GM10847 (cell line): ENCODE results near the gene KMT2C.

Experiments used
- POLR2A ChIP-seq: IDR thresholded peaks from 2 replicates; pipeline ENCODE4 v1.6.1; 2011; ENCODE audit not compliant: insufficient read length; ENCODE audit errors: extremely low read depth

Gene KMT2C

DNA sequence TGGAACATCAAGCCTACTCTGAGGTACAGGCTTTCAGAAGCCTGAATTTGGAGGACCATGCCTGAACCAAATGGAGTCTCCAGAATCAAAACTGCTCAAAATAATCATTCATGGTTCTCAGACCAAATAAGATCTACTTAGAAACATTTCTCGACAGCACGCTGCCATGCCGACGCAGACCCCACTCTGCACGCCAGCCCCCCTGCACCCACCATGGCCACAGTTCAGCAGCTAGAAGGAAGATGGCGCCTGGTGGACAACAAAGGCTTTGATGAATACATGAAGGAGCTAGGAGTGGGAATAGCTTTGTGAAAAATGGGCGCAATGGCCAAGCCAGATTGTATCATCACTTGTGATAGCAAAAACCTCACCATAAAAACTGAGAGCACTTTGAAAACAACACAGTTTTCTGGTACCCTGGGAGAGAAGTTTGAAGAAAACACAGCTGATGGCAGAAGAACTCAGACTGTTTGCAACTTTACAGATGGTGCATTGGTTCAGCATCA lies 6.6 kb upstream of the KMT2C start:
- no peak for TF ChIP-seq POLR2A

GRCh38 chr7:152436111-152436930 lies 518 bp upstream of the KMT2C start:
- TF ChIP-seq POLR2A: peak; percentile 28

DNA sequence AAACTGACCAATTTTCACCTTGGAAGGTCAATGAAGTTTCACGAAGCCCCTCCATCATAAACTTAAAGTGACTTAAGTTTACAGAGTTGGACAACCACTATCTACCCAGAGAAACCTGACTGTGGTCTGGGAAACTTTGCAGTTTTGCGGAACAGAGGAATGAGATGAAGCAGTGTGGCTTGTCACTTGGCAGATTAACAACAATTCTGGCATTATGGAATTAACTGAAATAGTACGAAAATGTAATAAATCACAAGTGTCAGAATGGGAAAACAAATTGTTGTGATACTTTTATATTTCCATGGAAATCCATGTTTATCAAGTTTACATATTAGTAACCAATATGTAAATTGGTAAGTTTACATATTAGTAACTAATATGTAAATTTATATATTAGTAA lies 4.9 kb downstream of the KMT2C start:
- no peak for TF ChIP-seq POLR2A

DNA sequence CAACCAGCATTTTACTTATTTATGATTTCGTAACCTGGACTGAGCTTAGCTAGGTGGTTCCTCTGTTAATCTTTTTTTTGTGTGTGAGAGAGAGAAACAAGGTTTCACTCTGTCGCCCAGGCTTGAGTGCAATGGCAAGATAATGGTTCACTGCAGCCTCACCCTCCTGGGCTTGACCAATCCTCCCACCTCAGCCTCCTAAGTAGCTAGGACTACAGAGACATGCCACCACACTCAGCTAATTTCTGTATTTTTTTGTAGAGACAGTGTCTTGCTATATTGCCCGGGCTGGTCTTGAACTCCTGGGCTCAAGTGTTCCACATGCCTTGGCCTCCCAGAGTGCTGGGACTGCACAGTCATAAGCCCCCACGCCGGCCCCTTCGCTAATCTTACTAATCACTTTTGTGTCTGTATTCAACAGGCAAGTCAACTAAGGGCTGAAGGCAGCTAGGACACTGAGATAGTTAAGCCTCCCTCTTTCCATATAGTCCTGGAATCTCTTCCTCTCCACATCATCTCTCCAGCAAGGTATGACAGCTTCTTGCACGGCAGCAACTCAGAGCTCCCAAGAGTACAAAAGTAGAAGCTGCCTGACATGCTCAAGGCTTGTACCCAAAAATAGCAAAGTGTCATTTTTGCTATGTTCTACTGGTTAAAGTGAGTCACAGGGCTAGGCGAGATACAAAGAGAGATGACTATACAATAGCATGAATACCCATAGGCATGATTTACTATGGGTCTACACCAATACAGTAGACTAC lies 11.3 kb downstream of the KMT2C start:
- TF ChIP-seq POLR2A: no peak

DNA sequence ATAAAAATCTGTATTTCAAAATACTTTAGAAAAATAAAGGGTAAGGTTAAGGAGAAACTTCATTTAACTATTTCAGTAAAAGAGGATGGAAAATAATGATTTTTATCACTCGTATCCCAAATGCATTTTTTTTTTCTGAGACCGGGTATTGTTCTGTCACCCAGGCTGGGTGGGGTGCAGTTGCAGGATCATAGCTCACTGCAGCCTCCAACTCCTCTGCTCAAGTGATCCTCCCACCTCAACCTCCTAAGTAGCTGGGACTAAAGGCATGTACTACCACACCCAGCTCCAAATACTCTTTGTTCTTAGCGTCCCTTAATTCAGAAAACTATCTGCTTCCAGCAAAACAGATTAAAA lies 11.8 kb downstream of the KMT2C start:
- no peak for TF ChIP-seq POLR2A

DNA sequence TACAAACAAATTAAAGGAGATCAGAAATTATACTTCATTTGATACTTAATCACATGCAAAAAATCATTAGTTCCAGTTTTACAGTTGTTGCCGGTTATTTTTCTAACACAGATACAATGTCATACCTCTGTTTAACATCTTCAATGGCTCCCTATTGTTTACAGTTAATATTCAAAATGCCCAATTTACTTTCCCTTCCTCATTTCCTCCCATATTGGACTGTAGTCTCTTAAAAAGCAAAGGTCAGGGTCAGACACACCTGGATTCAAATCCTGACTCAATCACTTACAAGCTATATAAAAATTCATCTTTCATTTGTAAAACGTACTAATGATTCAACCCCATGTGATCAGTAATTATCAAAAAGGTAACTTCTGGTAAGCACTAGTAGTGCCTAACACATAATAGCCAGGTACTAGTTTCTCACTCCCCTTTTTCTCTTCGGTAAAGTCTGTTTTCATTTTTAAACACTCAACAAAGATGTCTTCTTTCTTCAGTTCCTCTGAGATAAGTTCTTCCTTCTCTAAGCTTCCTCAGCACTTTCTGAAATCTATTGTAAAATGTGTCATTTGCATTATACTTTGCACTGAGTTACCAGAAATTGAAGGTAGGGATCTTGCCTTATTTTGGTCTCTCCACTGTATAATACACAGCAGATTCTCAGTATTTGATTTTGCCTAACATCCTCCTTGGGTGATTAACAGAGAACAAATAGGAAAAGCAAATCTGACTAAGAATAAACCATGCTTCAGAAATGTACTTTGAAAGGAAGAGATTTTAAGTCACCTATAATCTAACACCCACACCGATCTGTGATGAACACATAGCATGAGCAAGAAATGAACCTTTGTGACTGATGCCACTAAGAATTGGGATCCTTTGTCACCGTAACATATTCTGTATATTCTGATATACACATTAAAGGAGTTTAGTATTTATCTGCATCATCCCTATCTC lies 16.1 kb downstream of the KMT2C start:
- TF ChIP-seq POLR2A: no peak

GRCh38 chr7:152414779-152415178 lies 21.0 kb downstream of the KMT2C start:
- TF ChIP-seq POLR2A: no peak

DNA sequence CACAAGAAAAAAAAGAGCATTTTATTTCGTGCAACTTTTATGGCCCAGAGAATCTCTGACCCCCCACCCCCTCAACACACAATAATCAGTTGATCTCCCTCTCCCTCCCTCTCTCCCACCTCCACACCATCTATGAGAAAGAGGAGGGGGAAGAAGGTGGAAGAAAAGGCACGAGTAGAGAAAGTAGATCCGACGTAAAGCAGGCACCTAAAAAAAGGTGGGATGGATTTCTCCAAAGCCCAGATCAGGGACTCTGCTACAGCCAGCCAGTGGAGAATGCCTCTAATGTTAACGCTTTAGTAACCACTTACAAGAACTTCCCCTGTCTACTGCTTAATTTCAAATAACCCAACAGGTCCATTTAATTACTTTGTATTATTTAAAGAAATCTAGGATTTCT lies 24.4 kb downstream of the KMT2C start:
- TF ChIP-seq POLR2A: no peak

GRCh38 chr7:152406491-152406890 lies 29.3 kb downstream of the KMT2C start:
- no peak for TF ChIP-seq POLR2A

DNA sequence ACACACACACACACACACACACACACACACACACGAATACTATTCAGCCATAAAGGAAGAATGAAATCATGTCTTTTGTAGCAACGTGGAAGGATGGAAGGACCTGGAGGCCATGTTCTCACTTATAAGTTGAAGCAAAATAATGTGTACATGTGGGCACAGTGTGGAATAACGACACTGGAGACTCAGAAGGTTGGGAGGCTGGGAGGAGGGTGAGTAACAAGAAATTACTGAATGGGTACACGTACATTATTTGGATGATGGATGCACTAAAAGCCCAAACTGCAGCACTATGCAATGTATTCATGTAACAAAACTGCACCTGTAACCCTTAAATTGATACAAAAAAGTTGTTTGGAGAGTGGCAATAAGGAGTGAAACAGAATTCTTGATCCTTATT lies 32.1 kb downstream of the KMT2C start:
- TF ChIP-seq POLR2A: no peak

DNA sequence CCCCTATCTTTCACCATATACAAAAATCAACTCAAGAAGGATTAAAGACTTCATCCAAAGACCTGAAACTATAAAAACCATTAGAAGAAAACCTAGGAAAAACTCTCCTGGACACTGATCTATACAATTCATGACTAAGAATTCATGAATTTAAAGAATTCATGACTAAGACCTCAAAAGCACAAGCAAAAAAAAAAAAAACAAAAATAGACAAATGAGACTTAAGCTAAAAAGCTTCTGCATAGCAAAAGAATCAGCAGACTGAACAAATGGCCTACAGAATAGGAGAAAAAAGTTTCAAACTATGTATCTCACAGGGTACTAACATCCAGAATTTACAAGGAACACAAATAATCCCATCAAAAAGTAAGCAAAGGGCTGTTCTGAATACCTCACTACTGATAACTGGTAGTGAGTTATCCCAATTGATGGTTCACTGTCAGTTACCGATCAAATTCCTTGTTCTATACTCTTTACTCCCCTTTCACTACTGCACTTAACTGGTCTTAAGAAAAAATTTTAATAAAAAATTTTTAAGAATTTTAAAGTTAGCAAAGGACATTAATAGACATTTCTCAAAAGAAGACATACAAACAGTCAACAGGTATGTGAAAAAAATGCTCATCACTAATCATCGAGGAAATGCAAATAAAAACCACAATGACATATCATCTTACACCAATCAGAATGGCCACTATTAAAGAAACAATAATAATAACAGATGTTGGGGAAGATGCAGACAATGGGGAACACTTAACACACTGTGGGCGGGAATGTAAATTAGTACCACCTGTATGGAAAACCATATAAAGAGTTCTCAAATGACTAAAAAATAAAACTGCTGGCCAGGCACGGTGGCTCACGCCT lies 33.2 kb downstream of the KMT2C start:
- TF ChIP-seq POLR2A: no peak

DNA sequence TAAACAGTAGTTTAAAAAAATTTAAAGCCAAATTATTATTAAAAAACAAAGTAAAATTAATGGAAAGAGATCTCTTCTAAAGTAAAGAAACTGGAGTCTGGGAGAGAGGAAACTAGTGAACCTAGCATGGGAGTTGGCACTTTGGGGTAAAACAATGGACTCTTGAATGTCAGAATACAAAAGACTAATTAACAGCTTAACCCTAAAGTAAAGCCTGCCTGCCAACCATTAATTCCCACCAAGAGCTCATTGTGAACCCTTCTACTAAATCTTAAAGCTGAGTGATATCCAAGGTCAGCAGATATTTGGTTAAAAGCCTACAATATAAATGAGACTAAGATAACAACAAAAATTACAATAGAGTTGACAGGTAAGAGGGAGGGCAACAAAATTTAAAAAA lies 36.5 kb downstream of the KMT2C start:
- TF ChIP-seq POLR2A: no peak

DNA sequence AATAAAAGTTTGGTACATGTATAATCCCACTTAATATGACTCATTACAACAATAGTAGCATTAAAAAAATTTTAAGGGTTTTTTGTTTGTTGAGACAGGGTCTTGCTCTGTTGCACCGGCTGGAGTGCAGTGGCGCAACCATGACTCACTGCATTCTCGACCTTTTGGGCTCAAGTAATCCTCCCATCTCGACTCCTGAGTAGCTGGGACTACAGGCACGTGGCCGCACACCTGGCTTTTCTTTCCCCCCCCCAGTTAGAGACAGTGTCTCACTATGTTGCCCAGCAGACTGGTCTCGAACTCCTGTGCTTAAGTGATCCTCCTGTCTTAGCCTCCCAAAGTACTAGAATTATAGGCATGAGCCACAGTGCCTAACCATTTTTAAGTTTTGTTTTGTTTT lies 40.7 kb downstream of the KMT2C start:
- TF ChIP-seq POLR2A: no peak

DNA sequence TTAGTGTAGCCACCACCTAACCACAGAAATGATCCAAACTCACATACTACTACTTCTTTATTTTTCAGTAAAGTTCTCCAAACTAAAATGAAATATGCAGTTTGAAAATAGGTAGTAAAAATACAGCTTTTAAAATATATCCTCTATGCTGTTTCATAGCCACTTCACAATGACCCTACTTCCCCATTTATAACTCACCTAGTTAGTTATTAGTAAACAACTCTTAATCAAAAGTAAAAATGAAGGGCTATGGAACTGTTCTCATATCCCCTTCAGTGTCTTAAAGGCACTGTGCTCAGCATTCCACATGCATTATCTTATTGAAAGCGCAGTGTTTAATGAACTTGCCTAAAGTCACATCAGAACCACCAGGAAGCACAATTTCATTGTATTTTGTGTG lies 43.5 kb downstream of the KMT2C start:
- TF ChIP-seq POLR2A: no peak

- no peak for TF ChIP-seq POLR2A
Observed at GRCh38 chr7:152383341-152384234, 52.2 kb downstream of the KMT2C start.
